Measurements from ENCODE around the gene TSHR.

Gene TSHR

GRCh38 chr14:81147140-81147897 lies 191.9 kb downstream of the TSHR start:
- no peak for DNase-seq

GRCh38 chr14:81148635-81149034 lies 193.2 kb downstream of the TSHR start:
- DNase-seq: no peak

- DNase-seq: no peak
Observed at GRCh38 chr14:81153187-81153586, 197.8 kb downstream of the TSHR start.

- DNase-seq: no peak
Observed at GRCh38 chr14:81157431-81157830, 202.0 kb downstream of the TSHR start.

GRCh38 chr14:81161088-81161487 lies 205.7 kb downstream of the TSHR start:
- no peak for DNase-seq

- no peak for DNase-seq
Observed at GRCh38 chr14:81161749-81162148, 206.3 kb downstream of the TSHR start.

- peak; percentile 11 for DNase-seq
Observed at GRCh38 chr14:81162941-81163340, 207.5 kb downstream of the TSHR start.

GRCh38 chr14:81164167-81164774 lies 208.8 kb downstream of the TSHR start:
- peak; percentile 42 for DNase-seq

GRCh38 chr14:81165188-81165587 lies 209.8 kb downstream of the TSHR start:
- no peak for DNase-seq

GRCh38 chr14:81166121-81166520 lies 210.7 kb downstream of the TSHR start:
- no peak for DNase-seq

GRCh38 chr14:81169267-81169666 lies 213.8 kb downstream of the TSHR start:
- DNase-seq: no peak

- DNase-seq: peak; percentile 4
Observed at GRCh38 chr14:81169711-81170103, 214.3 kb downstream of the TSHR start.

- peak; percentile 86 for DNase-seq
Observed at GRCh38 chr14:81170104-81170828, 214.8 kb downstream of the TSHR start.

- DNase-seq: no peak
Observed at GRCh38 chr14:81170829-81171195, 215.4 kb downstream of the TSHR start.

- no peak for DNase-seq
Observed at GRCh38 chr14:81172353-81172752, 216.9 kb downstream of the TSHR start.

GRCh38 chr14:81172881-81173280 lies 217.5 kb downstream of the TSHR start:
- no peak for DNase-seq

GRCh38 chr14:81176241-81176640 lies 220.8 kb downstream of the TSHR start:
- DNase-seq: peak; percentile 15

GRCh38 chr14:81177225-81177624 lies 221.8 kb downstream of the TSHR start:
- no peak for DNase-seq

GRCh38 chr14:81178063-81178462 lies 222.6 kb downstream of the TSHR start:
- no peak for DNase-seq

GRCh38 chr14:81179631-81180030 lies 224.2 kb downstream of the TSHR start:
- no peak for DNase-seq

GRCh38 chr14:81187832-81188522 lies 232.6 kb downstream of the TSHR start:
- DNase-seq: no peak

GRCh38 chr14:81192594-81192993 lies 237.2 kb downstream of the TSHR start:
- no peak for DNase-seq

- DNase-seq: no peak
Observed at GRCh38 chr14:81193924-81194633, 238.7 kb downstream of the TSHR start.
